ENCODE measurements around the gene MSRB3. TPM values are rescaled to one million over a fixed set of nuclear protein-coding genes. Genes with fewer than 3 reads are reported as not detected.
"Not testable (repeated sequence)": the region's sequence is repeated elsewhere in the genome, so short reads cannot be mapped to it uniquely, and the experiment has no call there.

The MSRB3 gene
- total and polyA plus RNA-seq, 2 donors (not counting 1 experiment from before 2014, with no cell fraction given) = 46.9 to 105 TPM

- Histone ChIP-seq H3K27ac (ENCODE audit: insufficient read depth, low read length) (no peak overlapping the region), H3K79me2 (ENCODE audit: control insufficient read depth, insufficient read depth, low read length) (peaks cover 11% of the 10 kb centered on the region), H3K9me3 (ENCODE audit: control insufficient read depth, insufficient read depth, low read depth, low read length) (no peaks in the 10 kb centered on the region), H3K4me3 (replicated peaks in 1 of 4; ENCODE audit: control extremely low read depth in 1 of 4, insufficient read depth in 1 of 4, low read depth in 3 of 4, low read length in 4 of 4) (no peak overlapping the region), H4K20me1 (ENCODE audit: control insufficient read depth, extremely low read depth, insufficient read depth, low read length) (no peaks in the 10 kb centered on the region), H3K9ac (ENCODE audit: insufficient read depth, low read length) (no peak overlapping the region), H3K27me3 (ENCODE audit: control insufficient read depth, insufficient read depth, low read length) (no peaks in the 10 kb centered on the region), H3K4me1 (ENCODE audit: control insufficient read depth, extremely low read depth, insufficient read depth, low read length) (peaks cover 10% of the 10 kb centered on the region), H2AFZ (ENCODE audit: low read length) (no peak overlapping the region), H3K4me2 (ENCODE audit: extremely low read depth, insufficient read depth, low read length) (no peak overlapping the region), H3K36me3 (ENCODE audit: control insufficient read depth, insufficient read depth, low read length) (no peaks in the 10 kb centered on the region)
- DNase-seq (ENCODE audit: low read depth in 2 of 2) = no peak
- TF ChIP-seq CTCF (conservative IDR thresholded peaks at IDR 0.05 in 1 of 2, IDR thresholded peaks at IDR 0.05 in 1 of 2; ENCODE audit: low read depth in 1 of 2, low read length in 2 of 2) = no peak
- no peak for TF ChIP-seq EZH2 (IDR thresholded peaks at IDR 0.05; ENCODE audit: low read length, missing control alignments)
Measured at GRCh38 chr12:65311260-65311659, 32.8 kb downstream of the MSRB3 start.

- Histone ChIP-seq H3K9ac (ENCODE audit: insufficient read depth, low read length) (no peak overlapping the region), H3K4me2 (ENCODE audit: extremely low read depth, insufficient read depth, low read length) (no peak overlapping the region), H3K9me3 (ENCODE audit: control insufficient read depth, insufficient read depth, low read depth, low read length) (no peaks in the 10 kb centered on the region), H3K4me1 (ENCODE audit: control insufficient read depth, extremely low read depth, insufficient read depth, low read length) (no peaks in the 10 kb centered on the region), H3K79me2 (ENCODE audit: control insufficient read depth, insufficient read depth, low read length) (no peaks in the 10 kb centered on the region), H2AFZ (ENCODE audit: low read length) (no peak overlapping the region), H3K27ac (ENCODE audit: insufficient read depth, low read length) (no peak overlapping the region), H3K36me3 (ENCODE audit: control insufficient read depth, insufficient read depth, low read length) (no peaks in the 10 kb centered on the region), H3K27me3 (ENCODE audit: control insufficient read depth, insufficient read depth, low read length) (no peaks in the 10 kb centered on the region), H4K20me1 (ENCODE audit: control insufficient read depth, extremely low read depth, insufficient read depth, low read length) (no peaks in the 10 kb centered on the region), H3K4me3 (replicated peaks in 1 of 4; ENCODE audit: control extremely low read depth in 1 of 4, insufficient read depth in 1 of 4, low read depth in 3 of 4, low read length in 4 of 4) (no peak overlapping the region)
- TF ChIP-seq CTCF (conservative IDR thresholded peaks at IDR 0.05 in 1 of 2, IDR thresholded peaks at IDR 0.05 in 1 of 2; ENCODE audit: low read depth in 1 of 2, low read length in 2 of 2) = peak in 1 of 2 donors; percentile 32
- no peak for TF ChIP-seq EZH2 (IDR thresholded peaks at IDR 0.05; ENCODE audit: low read length, missing control alignments)
- DNase-seq (ENCODE audit: low read depth in 2 of 2) = peak in 1 of 2 donors; percentile 68
Measured at GRCh38 chr12:65313719-65314317, 35.3 kb downstream of the MSRB3 start.

- not testable (repeated sequence) for H4K20me1 ChIP-seq (ENCODE audit: control insufficient read depth, extremely low read depth, insufficient read depth, low read length); H3K4me3 ChIP-seq (replicated peaks in 1 of 4; ENCODE audit: control extremely low read depth in 1 of 4, insufficient read depth in 1 of 4, low read depth in 3 of 4, low read length in 4 of 4); H3K27me3 ChIP-seq (ENCODE audit: control insufficient read depth, insufficient read depth, low read length); H3K9me3 ChIP-seq (ENCODE audit: control insufficient read depth, insufficient read depth, low read depth, low read length); H3K4me2 ChIP-seq (ENCODE audit: extremely low read depth, insufficient read depth, low read length); H3K36me3 ChIP-seq (ENCODE audit: control insufficient read depth, insufficient read depth, low read length); H2AFZ ChIP-seq (ENCODE audit: low read length); H3K27ac ChIP-seq (ENCODE audit: insufficient read depth, low read length); H3K9ac ChIP-seq (ENCODE audit: insufficient read depth, low read length); DNase-seq (ENCODE audit: low read depth in 2 of 2); H3K4me1 ChIP-seq (ENCODE audit: control insufficient read depth, extremely low read depth, insufficient read depth, low read length); H3K79me2 ChIP-seq (ENCODE audit: control insufficient read depth, insufficient read depth, low read length)
Measured at GRCh38 chr12:65315238-65315637, 36.8 kb downstream of the MSRB3 start.
